ENCODE data around the gene OR9Q2.

The OR9Q2 gene

DNA sequence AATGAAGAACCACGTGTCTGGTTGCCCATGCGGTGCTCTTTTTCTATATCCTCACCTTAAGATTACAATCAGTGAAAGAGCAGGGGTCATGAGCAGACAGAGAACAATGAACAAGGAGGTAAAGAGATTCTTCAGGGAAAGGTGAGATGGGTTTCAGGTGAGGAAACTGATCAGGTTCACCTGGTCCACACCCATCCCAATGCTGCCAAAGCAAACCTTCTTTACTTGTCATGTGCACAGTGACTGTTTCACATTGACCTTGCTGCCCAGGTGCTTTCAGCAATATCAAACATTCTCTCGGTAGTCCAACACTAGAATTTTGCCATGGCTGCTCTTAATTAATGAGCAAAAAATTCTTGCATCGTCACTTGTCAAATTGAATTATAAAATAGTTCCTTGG lies 24.5 kb upstream of the OR9Q2 start:
- Histone ChIP-seq H3K9me2 (ENCODE audit: low read depth, low read length) (no peaks in the 10 kb centered on the region), H3K27me3 (ENCODE audit: insufficient read depth, low read length) (no peaks in the 10 kb centered on the region), H3F3A (ENCODE audit: insufficient read depth, low read length) (no peaks in the 10 kb centered on the region), H3K79me2 (ENCODE audit: insufficient read depth, low read length) (no peaks in the 10 kb centered on the region), H3K27ac (ENCODE audit: low read depth, low read length, poor library complexity, severe bottlenecking) (no peak overlapping the region), H3K4me1 (ENCODE audit: insufficient read depth, low read length, severe bottlenecking) (no peaks in the 10 kb centered on the region), H3K4me2 (ENCODE audit: low read length) (no peak overlapping the region), H3K9me3 (ENCODE audit: low read length) (no peaks in the 10 kb centered on the region), H4K20me1 (ENCODE audit: insufficient read depth, low read length) (no peaks in the 10 kb centered on the region), H3K4me3 (ENCODE audit: low read depth, low read length, poor library complexity, severe bottlenecking) (no peak overlapping the region), H2AFZ (ENCODE audit: low read length) (no peak overlapping the region), H3K9ac (ENCODE audit: low read length) (no peak overlapping the region), H3K36me3 (ENCODE audit: insufficient read depth, low read length) (no peaks in the 10 kb centered on the region)
- TF ChIP-seq CTCF (IDR thresholded peaks at IDR 0.05; ENCODE audit: low read length) (no peak), EZH2 (IDR thresholded peaks at IDR 0.05; ENCODE audit: borderline replicate concordance, low read length) (no peak)

- no peak overlapping the region for H3K4me3 ChIP-seq (ENCODE audit: low read depth, low read length, poor library complexity, severe bottlenecking)
- H3K9ac ChIP-seq (ENCODE audit: low read length) = no peak overlapping the region
- no peak overlapping the region for H2AFZ ChIP-seq (ENCODE audit: low read length)
These were observed 23.9 kb upstream of the OR9Q2 start for GRCh38 chr11:58164990-58165389.

GRCh38 chr11:58165504-58166106 lies 23.3 kb upstream of the OR9Q2 start:
- Histone ChIP-seq H4K20me1 (ENCODE audit: insufficient read depth, low read length) (no peaks in the 10 kb centered on the region), H3K27me3 (ENCODE audit: insufficient read depth, low read length) (no peaks in the 10 kb centered on the region), H3F3A (ENCODE audit: insufficient read depth, low read length) (no peaks in the 10 kb centered on the region), H3K4me2 (ENCODE audit: low read length) (no peak overlapping the region), H2AFZ (ENCODE audit: low read length) (no peak overlapping the region), H3K4me1 (ENCODE audit: insufficient read depth, low read length, severe bottlenecking) (no peaks in the 10 kb centered on the region), H3K9me3 (ENCODE audit: low read length) (no peaks in the 10 kb centered on the region), H3K4me3 (ENCODE audit: low read depth, low read length, poor library complexity, severe bottlenecking) (no peak overlapping the region), H3K79me2 (ENCODE audit: insufficient read depth, low read length) (no peaks in the 10 kb centered on the region), H3K27ac (ENCODE audit: low read depth, low read length, poor library complexity, severe bottlenecking) (no peak overlapping the region), H3K9me2 (ENCODE audit: low read depth, low read length) (no peaks in the 10 kb centered on the region), H3K36me3 (ENCODE audit: insufficient read depth, low read length) (no peaks in the 10 kb centered on the region), H3K9ac (ENCODE audit: low read length) (no peak overlapping the region)
- TF ChIP-seq CTCF (IDR thresholded peaks at IDR 0.05; ENCODE audit: low read length) (no peak), EZH2 (IDR thresholded peaks at IDR 0.05; ENCODE audit: borderline replicate concordance, low read length) (no peak)

More at GRCh38 chr11:58164990-58165389, 23.9 kb upstream of the OR9Q2 start:
- Histone ChIP-seq H3K9me3 (ENCODE audit: low read length) (no peaks in the 10 kb centered on the region), H3K79me2 (ENCODE audit: insufficient read depth, low read length) (no peaks in the 10 kb centered on the region), H3F3A (ENCODE audit: insufficient read depth, low read length) (no peaks in the 10 kb centered on the region), H3K36me3 (ENCODE audit: insufficient read depth, low read length) (no peaks in the 10 kb centered on the region), H3K4me2 (ENCODE audit: low read length) (no peak overlapping the region), H3K27me3 (ENCODE audit: insufficient read depth, low read length) (no peaks in the 10 kb centered on the region), H4K20me1 (ENCODE audit: insufficient read depth, low read length) (no peaks in the 10 kb centered on the region), H3K27ac (ENCODE audit: low read depth, low read length, poor library complexity, severe bottlenecking) (no peak overlapping the region), H3K4me1 (ENCODE audit: insufficient read depth, low read length, severe bottlenecking) (no peaks in the 10 kb centered on the region), H3K9me2 (ENCODE audit: low read depth, low read length) (no peaks in the 10 kb centered on the region)
- TF ChIP-seq EZH2 (IDR thresholded peaks at IDR 0.05; ENCODE audit: borderline replicate concordance, low read length) = no peak
- TF ChIP-seq CTCF (IDR thresholded peaks at IDR 0.05; ENCODE audit: low read length) = no peak
